Inflammatory macrophage (primary cell): ENCODE measurements around the gene ERGIC3.
A peak's percentile ranks its signal among the peaks of the same experiment; 100 is the strongest.
"Not testable (repeated sequence)": the region's sequence is repeated elsewhere in the genome, so short reads cannot be mapped to it uniquely, and the experiment has no call there.

ENCODE experiments used
- DNase-seq, 2 donors: peaks; one replicate each; pipeline ENCODE4 v3.0.0-alpha.2; 2020 to 2022

ERGIC3 gene

GRCh38 chr20:35518955-35519354 is 22.9 kb upstream of the ERGIC3 start:
- no peak for DNase-seq

DNA sequence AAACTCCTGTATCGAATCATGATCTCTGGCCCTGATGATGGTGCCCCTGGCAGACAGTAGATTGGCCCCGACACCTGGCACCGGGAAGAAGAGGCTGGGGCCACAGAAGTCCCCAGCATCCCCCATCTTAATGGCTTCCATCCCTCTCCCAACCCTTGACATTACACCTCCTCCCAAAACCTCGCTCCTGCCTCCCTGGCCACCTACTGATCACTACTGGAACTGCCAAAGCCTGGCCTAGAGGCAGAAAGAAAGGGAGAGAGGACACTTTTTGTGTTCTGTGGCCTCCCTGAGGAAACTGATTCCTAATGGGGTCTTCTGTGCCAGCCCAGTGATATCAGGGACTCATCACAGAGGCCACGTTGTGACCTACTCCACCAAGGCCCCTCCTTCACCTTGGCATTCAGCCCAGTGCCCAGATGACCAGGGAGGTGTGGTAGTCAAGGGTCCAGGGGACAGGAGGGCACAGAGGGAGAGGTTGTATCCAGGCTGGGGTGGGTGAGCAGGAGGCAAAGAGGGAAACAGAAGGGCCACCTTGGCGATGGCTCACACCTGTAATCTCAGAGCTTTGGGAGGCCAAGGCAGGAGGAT is 18.5 kb upstream of the ERGIC3 start:
- DNase-seq: peak in 1 of 2 donors; percentile 11

GRCh38 chr20:35525639-35526038 is 16.2 kb upstream of the ERGIC3 start:
- DNase-seq: no peak

- no peak for DNase-seq
Observed at GRCh38 chr20:35527122-35527769, 14.6 kb upstream of the ERGIC3 start.

- DNase-seq: no peak
Observed at GRCh38 chr20:35529552-35529951, 12.3 kb upstream of the ERGIC3 start, which contains the start of gene C20orf173. C20orf173 (minus strand) TSS chr20:35529652; CDS start chr20:35529373, 279 bp downstream.

- peak; percentile 57 to 75 for DNase-seq
Observed at GRCh38 chr20:35539756-35540212, 2.1 kb upstream of the ERGIC3 start.

GRCh38 chr20:35541118-35541782 is 628 bp upstream of the ERGIC3 start:
- DNase-seq: no peak

- no peak for DNase-seq
Observed at GRCh38 chr20:35542990-35543389, 1.1 kb downstream of the ERGIC3 start.

DNA sequence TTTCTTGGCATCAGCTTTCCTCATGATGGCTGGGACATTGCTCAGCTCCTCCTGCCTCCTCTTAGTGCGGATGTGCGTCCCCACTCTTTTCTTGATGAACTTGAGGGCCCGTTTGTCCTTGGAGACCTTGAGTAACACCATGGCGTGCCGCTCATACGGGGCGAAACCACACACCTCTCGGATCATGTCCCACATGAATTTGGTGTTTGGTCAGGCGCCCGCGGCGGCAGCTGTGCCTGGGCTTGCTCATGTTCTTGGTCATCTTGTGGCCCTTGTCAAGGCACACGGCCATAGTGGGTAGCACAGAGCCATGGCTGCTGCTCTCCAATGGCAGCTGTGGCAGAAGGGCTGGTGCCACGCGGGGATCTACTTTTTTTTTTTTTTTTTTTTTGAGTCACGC is 2.6 kb downstream of the ERGIC3 start:
- DNase-seq: no peak

DNA sequence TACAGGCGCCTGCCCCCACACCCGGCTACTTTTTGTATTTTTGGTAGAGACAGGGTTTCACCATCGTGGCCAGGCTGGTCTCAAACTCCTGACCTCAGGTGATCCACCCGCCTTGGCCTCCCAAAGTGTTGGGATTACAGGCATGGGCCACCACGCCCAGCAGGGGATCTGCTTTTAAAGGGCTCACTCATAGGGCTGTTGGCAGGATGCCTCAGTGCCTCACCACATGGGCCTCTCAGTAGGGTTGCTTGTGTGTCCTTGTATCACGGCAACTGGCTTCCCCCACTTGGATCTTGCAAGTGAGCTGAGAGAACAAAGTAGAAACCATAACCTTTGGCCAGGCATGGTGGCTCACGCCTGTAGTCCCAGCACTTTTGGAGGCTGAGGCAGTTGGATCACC is 3.1 kb downstream of the ERGIC3 start:
- DNase-seq: not testable (repeated sequence)

DNA sequence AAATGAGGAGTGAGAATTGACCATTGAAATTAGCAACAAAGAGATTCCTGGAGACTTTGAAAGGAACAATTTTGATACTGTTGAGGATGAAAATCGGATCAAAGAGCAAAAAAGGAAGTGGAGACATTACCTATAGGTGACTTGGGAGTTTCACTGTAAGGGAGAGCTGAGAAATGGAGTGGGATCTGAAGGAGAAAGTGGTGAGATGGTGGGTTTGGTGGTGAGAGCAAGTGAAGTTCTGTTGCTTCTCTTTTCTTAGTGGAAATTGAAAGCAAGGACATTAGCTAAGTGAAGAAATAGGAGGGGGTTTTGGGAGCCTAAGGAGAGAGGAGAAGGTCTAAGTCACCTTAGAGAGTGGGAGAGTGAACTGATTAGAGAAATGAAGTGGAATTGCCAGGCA is 4.2 kb downstream of the ERGIC3 start:
- no peak for DNase-seq

GRCh38 chr20:35547329-35547728 is 5.5 kb downstream of the ERGIC3 start:
- no peak for DNase-seq

- DNase-seq: no peak
Observed at GRCh38 chr20:35551503-35551902, 9.6 kb downstream of the ERGIC3 start.

DNA sequence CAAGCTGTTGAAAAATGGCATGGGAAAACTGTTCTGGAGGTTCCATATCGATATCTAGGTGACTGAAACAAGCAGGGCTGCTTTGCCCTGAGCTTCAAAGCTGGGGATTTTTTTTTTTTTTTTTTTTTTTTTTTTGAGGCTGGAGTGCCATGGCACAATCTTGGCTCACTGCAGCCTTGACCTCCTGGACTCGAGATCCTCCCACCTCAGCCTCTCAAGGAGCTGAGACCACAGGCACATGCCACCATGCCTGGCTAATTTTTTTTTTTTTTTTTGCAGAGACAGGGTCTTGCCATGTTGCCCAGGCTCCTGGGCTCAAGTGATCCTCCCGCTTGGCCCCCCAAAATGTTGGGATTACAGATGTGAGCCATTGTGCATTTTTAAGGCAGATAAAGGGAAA is 11.0 kb downstream of the ERGIC3 start:
- DNase-seq: no peak

DNA sequence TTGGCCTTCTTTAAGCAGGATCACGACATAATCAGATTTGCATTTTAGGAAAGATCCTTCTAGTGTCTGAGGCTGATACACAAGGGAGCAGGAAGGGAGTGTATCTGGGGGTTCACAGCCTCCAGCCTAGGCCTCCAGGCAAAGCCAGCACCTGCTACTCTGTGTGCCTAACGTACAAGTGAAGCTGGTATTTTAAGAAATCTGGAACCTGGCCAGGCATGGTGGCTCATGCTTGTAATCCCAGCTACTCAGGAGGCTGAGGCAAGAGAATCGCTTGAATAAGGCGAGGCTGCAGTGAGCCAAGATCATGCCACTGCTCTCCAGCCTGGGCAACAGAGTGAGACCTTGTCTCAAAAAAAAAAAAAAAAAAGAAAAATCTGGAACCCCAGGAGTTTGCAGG is 13.6 kb downstream of the ERGIC3 start:
- not testable (repeated sequence) for DNase-seq

GRCh38 chr20:35555951-35556645 is 14.2 kb downstream of the ERGIC3 start:
- DNase-seq: no peak

DNA sequence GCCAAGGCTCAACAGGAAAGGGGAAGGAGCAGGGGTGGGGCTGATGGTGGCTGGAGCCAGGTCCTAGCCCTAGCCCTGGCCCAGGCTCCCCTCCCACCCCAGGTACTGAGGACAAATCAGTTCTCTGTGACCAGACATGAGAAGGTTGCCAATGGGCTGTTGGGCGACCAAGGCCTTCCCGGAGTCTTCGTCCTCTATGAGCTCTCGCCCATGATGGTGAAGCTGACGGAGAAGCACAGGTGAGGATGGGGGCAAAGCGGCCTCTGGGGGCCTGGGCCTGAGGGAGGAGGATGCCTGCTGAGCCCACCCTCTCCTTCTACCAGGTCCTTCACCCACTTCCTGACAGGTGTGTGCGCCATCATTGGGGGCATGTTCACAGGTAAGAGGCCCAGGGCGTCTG is 15.0 kb downstream of the ERGIC3 start:
- DNase-seq: no peak

GRCh38 chr20:35558451-35558850 is 16.6 kb downstream of the ERGIC3 start:
- no peak for DNase-seq

- DNase-seq: no peak
Observed at GRCh38 chr20:35559042-35559693, 17.3 kb downstream of the ERGIC3 start.

DNA sequence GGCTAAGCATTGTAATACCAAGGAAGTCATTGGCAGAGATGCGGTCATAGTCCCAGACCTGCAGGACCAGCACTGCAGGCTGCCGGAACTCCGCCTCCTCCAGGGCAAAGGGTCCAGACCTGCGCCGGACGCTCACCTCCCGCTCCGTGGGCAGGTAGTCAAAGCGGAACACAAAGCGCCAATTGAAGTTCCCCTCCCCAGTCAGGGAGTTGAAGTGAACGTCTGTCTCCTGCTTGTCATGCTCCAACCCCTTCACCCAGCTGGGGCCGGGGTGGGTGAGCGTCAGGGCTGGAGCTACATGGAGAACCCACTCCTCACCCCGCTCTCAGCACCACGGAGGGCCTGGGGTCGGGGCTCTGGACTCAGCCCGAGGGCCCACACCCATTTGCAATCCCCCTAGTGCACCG is 18.2 kb downstream of the ERGIC3 start:
- DNase-seq: no peak

- DNase-seq: no peak
Observed at GRCh38 chr20:35560541-35560940, 18.7 kb downstream of the ERGIC3 start.

DNA sequence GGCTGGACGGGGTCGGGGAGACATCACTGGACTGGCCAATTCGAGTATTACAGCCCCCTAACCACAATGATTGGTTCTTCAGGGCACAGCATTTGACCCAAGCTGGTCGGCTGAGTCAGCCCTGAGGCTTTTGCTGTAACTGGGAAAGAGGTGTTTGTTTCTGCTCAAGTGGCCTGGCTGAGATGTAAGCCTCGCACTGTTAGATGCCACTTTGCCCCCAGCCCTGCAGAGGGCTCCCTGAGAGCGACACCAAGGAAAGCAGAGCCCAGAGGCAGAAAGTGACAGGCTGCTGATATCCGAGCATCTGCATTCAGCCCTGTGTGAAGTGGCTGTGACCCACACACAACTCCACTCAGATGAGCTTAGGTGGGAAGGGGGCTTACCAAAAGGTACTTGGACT is 19.4 kb downstream of the ERGIC3 start:
- DNase-seq: peak in 1 of 2 donors; percentile 35

DNA sequence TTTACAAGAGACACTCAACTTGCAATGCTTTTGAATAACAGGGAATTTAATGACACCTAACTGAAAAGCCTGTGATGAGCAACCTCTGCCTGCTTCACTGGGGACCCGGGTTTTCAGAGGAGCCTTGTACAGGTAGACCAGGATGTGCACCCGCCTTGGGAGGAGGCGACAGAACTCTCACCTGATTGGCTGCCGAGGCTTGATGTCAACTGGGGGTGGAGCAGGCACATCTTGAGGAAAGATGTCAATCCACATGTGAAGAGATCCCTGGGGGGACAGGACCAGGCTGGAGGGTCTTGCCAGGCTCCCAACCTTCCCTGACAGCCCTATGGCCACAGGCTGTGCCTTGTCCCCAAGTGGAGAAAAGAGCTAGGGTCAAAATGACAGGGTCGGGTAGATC is 19.8 kb downstream of the ERGIC3 start:
- DNase-seq: no peak
